Activated gamma-delta T cell treated with anti-CD3 and anti-CD28 coated beads, Interleukin-2, amount 50 U/mL, for 16 hours (primary cell): ENCODE results near the gene RMC1.
"Not testable (repeated sequence)": the region's sequence is repeated elsewhere in the genome, so short reads cannot be mapped to it uniquely, and the experiment has no call there.

Experiments used
- DNase-seq: peaks from one replicate; pipeline ENCODE4 v3.0.0-alpha.2; 2020; ENCODE audit warnings: low read depth

Gene RMC1

GRCh38 chr18:23532848-23533247, 29.5 kb downstream of the RMC1 start:
- DNase-seq, result no peak

- no peak for DNase-seq
Observed at GRCh38 chr18:23534276-23534675, 31.0 kb downstream of the RMC1 start.

- no peak for DNase-seq
Observed at GRCh38 chr18:23536204-23536603, 32.9 kb downstream of the RMC1 start.

DNA sequence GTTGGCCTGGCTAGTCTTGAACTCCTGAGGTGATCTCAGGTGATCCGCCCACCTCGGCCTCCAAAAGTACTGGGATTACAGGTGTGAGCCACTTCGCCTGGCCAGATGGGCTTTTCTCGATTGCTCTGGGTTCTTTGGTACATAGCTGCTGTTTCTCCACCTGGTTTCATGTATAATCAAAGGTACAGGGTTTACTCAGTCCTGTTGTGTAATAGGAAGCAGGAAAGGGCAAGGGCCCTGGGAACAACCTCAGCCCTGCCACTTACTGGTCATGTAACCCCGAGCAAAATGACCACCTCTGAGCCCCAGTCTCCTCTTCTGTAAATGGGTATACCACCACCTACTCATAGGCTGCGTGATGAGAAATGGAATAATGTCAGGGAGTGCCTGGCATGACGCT, 34.0 kb downstream of the RMC1 start:
- no peak for DNase-seq

- DNase-seq, result no peak
Observed at GRCh38 chr18:23538001-23538400, 34.7 kb downstream of the RMC1 start.

GRCh38 chr18:23538870-23539269, 35.6 kb downstream of the RMC1 start:
- no peak for DNase-seq

DNA sequence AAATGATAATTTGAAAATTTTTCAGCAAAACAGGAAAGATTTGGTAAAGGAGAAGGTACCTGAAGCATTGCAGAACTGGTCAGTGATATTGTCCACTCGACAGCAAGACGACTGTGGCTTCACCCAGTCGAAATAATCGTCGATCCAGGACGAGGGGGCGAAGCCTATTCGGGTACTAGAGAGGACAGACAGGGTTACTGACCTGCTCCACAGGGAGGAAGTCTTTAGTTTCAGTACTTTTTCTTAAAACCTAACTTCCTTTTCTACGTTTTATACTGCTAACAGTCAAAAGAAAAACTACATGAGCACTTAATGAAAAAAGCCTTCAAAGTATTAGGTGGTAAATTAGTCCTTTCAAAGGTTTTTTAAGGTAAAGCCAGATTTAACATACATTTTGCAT, 36.0 kb downstream of the RMC1 start:
- no peak for DNase-seq

GRCh38 chr18:23539911-23540525, 36.7 kb downstream of the RMC1 start:
- no peak for DNase-seq

- DNase-seq, result no peak
Observed at GRCh38 chr18:23540867-23541266, 37.6 kb downstream of the RMC1 start.

DNA sequence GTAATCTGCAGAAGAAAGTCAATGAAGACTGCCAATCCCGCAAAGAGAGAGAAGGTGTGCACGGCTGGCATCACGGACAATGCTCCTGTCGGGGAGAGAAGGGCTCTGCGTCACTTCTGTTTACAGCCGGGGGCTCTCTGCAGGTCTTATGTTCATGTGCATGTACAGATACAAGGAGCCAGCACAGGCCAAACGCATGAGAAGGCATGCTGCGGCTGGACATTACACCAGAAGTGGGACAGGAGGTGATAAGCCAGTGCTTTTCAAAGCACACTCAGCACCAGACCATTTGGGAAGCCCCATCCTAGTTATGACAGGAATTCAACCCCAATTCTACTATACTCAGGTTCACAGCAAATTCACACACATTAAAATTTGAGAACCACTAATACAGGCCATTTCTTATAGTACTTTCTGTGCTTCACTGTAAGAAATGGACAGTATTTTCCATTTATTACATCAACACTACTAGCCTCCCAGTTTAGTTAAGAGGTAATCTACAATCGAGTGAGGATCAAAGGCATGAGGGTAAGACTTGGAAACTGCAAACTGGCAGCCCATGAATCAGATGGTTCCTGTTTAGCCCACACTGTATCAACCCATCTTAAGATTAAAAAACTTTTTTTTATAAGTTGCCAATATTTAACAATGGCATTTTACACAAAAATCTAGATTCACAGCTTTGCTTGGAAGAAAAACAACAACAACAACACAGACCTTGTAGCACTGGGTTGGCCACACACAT, 38.2 kb downstream of the RMC1 start:
- no peak for DNase-seq

DNA sequence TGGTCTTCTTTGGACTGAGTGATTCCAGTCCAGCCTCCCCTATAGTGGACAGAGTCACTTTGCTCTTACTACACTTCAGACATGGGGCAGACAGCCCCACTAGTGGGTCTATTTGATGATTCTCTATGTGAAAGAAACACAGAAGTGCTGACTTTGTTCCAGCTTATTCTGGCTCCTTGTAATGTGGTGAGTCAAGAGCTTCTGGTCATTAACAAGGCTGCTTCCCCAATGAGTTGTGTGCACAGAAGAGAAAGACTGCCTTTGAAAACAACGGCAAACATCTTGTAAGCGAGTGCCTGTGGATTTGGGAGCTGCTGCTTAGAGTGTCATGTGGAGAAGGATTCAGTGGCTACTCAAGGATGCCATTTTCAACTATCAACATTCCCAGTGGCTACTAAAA, 39.1 kb downstream of the RMC1 start:
- no peak for DNase-seq

- no peak for DNase-seq
Observed at GRCh38 chr18:23545247-23545789, 42.0 kb downstream of the RMC1 start.

- DNase-seq, result no peak
Observed at GRCh38 chr18:23547306-23547705, 44.0 kb downstream of the RMC1 start.

GRCh38 chr18:23547846-23548245, 44.5 kb downstream of the RMC1 start:
- no peak for DNase-seq

GRCh38 chr18:23548275-23548674, 45.0 kb downstream of the RMC1 start:
- DNase-seq, result no peak

DNA sequence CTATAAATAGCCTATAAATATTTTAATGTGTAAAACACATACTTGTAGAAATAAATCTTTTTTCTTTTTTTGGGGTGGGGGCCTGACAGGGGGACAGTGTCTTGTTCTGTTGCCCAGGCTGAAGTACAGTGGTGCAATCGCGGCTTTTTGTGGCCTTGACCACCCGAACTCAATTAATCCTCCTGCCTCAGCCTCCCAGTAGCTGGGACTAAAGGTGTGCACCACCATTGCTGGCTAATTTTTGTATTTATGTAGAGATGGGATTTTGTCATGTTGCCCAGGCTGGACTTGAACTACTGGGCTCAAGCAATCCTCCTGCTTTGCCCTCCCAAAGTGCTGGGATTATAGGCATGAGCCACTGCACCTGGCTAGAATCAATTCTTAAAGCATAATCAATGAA, 45.4 kb downstream of the RMC1 start:
- DNase-seq, result no peak

- DNase-seq, result no peak
Observed at GRCh38 chr18:23550898-23551297, 47.6 kb downstream of the RMC1 start.

GRCh38 chr18:23551978-23552377, 48.7 kb downstream of the RMC1 start:
- DNase-seq, result no peak

- no peak for DNase-seq
Observed at GRCh38 chr18:23552505-23552904, 49.2 kb downstream of the RMC1 start.

GRCh38 chr18:23553887-23554286, 50.6 kb downstream of the RMC1 start:
- no peak for DNase-seq

GRCh38 chr18:23556145-23556780, 53.0 kb downstream of the RMC1 start:
- no peak for DNase-seq

DNA sequence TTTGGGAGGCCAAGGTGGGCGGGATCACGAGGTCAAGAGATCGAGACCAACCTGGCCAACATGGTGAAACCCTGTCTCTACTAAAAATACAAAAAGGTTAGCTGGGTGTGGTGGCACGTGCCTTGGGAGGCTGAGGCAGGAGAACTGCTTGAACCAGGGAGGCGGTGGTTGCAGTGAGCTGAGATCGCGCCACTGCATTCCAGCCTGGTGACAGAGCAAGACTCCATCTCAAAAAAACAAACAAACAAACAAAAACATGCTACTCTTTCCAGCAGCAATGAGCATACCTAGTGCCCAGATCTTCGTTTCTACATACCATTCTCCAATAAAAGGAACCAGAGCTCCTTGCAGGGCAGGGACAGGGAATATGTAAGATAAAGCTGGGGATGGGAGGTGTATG, 54.2 kb downstream of the RMC1 start:
- DNase-seq, result not testable (repeated sequence)

DNA sequence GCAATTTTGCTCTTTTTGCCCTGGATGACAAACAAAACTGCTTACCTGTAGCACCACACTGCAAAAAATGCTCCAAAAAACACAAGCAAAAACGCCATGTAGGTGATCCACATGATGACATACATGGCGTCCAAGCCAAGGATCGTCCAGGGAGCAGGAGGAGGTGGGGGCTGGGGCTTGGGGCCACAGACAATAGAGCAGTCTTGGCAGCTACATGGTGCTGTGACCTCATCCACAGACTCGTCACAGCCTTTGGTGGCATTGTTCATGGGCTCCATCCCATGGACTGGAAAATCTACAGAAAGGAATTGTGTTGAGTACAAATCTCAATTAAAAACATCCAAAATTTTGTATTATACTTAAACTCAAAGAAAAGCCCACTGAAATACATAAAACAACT, 56.9 kb downstream of the RMC1 start:
- no peak for DNase-seq
